Psoas muscle (tissue), 8 donors: ENCODE measurements around the gene COG5. TPM values are rescaled to one million over a fixed set of nuclear protein-coding genes. Genes with fewer than 3 reads are reported as not detected.
A peak's percentile ranks its signal among the peaks of the same experiment; 100 is the strongest.

ENCODE experiments used
- ATAC-seq, 4 donors: fragments of 200-7000 bp; cut with Tn5 transposase; one replicate each; pipeline ENCODE4 v1.9.1; 2020; ENCODE audit warnings: moderate library complexity in 3 of 4, mild to moderate bottlenecking in 2 of 4
- DNase-seq, 2 donors: peaks; one replicate each; pipeline ENCODE4 v3.0.0-alpha.2; 2020
- H3K27ac ChIP-seq: fragments of 200-600 bp; one replicate; pipeline ENCODE4 v1.8.0; 2022
- H3K27me3 ChIP-seq, 3 donors: fragments of 200-600 bp in 1 of 3; one replicate each; pipeline versions ENCODE4 v1.6.1 to v1.8.0; 2013 to 2022; ENCODE audit warnings: low read length in 2 of 3, mild to moderate bottlenecking in 2 of 3, moderate library complexity in 1 of 3; ENCODE audit not compliant: insufficient read depth in 3 of 3
- H3K36me3 ChIP-seq, 2 donors: fragments of 200-600 bp in 1 of 2; one replicate each; pipeline versions ENCODE4 v1.6.1 to v1.8.0; 2013 to 2022; ENCODE audit warnings: low read depth in 1 of 2, mild to moderate bottlenecking in 1 of 2, moderate library complexity in 1 of 2; ENCODE audit not compliant: insufficient read depth in 1 of 2
- H3K4me1 ChIP-seq: fragments of 200-600 bp; one replicate; pipeline ENCODE4 v1.8.0; 2022
- H3K4me3 ChIP-seq: fragments of 200-600 bp; one replicate; pipeline ENCODE4 v1.8.0; 2022; ENCODE audit warnings: mild to moderate bottlenecking
- H3K9me3 ChIP-seq: fragments of 200-600 bp; one replicate; pipeline ENCODE4 v1.8.0; 2022
- WGBS, 3 donors: extraction: QIAGEN DNeasy Blood & Tissue Kit; methylation state at CpG; one replicate each; pipeline versions ENCODE4 v1.1.6 to v1.1.7; 2013; 5-methylcytosine and 5-hydroxymethylcytosine counted together
- intact Hi-C, 2 donors: fragments of 100-400 bp; cut with DNase I; formaldehyde crosslinking; loops; one replicate each; pipeline versions ENCODE4 v1.11.0 to v1.14.2; 2022
- polyA plus RNA-seq, 3 donors: library from polyadenylated mRNA; stranded (reverse); fragments of 200-250 nt; gene quantifications; one replicate each; pipeline ENCODE4 v1.2.3, GENCODE V29; 2013
- total RNA-seq, 4 donors: library from RNA; stranded (reverse); fragmentation: NEBNext Ultra II Directional in 2 of 4; extraction: Animal tissue kit (Norgen Biotek cat#: 25700) in 2 of 4; gene quantifications; one replicate each; pipeline versions ENCODE4 v1.2.1 to v1.2.4, GENCODE V29; 2021 to 2023
- TF ChIP-seq, protein P1 (sequence below): fragments of 200-600 bp; IDR thresholded peaks from one replicate; pipeline ENCODE4 v1.8.0; 2022; ENCODE audit warnings: antibody characterized with exemption
- donor health status: healthy with polysubstance abuse.
- donor health status: DM: no; HTN: no; CAD: no; lungs with moderate emphysema.
- donor health status: Bipolar disorder and iron deficiency.
- donor health status: healthy.
- donor health status: DM: yes; HTN: yes; CAD: no.
- donor health status: DM: no; HTN: no; CAD: no.
- donor health status: DM: no; HTN: no; CAD: no.
- donor health status: DM: yes; HTN: yes; CAD: no.

The COG5 gene
- total and polyA plus RNA-seq, 7 donors = 4.8 to 35.1 (median 18.8) TPM

DNA sequence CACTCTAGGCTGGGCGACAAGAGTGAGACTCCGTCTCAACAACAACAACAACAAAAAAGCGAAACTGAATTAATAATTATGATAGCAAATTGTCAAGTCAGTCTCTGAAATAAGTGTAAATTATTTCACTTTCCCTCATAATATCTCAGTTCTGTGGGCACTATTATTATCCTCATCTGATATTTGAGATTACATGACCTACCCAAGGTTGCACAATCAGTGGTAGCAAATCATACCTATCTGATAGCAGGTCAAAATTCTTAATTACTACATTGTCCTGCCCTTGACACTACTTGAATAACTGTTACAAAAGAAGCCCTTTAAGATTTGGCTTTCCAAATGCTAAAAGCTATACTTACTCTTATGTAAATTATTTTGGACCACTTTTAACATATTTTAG is 209.1 kb downstream of the COG5 start:
- no peaks in the 10 kb centered on the region for H3K27me3 ChIP-seq
- H3K4me1 ChIP-seq = no peaks in the 10 kb centered on the region
- H3K4me3 ChIP-seq = no peak overlapping the region
- ATAC-seq = peak in 1 of 4 donors; percentile 39
- WGBS, 3 donors = 97 to 100% (median 97%) methylated on average over 3 of the region's 3 CpGs
- intact Hi-C loops = no loop called here
- H3K36me3 ChIP-seq = no peaks in the 10 kb centered on the region
- TF ChIP-seq, protein P1, sequence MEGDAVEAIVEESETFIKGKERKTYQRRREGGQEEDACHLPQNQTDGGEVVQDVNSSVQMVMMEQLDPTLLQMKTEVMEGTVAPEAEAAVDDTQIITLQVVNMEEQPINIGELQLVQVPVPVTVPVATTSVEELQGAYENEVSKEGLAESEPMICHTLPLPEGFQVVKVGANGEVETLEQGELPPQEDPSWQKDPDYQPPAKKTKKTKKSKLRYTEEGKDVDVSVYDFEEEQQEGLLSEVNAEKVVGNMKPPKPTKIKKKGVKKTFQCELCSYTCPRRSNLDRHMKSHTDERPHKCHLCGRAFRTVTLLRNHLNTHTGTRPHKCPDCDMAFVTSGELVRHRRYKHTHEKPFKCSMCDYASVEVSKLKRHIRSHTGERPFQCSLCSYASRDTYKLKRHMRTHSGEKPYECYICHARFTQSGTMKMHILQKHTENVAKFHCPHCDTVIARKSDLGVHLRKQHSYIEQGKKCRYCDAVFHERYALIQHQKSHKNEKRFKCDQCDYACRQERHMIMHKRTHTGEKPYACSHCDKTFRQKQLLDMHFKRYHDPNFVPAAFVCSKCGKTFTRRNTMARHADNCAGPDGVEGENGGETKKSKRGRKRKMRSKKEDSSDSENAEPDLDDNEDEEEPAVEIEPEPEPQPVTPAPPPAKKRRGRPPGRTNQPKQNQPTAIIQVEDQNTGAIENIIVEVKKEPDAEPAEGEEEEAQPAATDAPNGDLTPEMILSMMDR = no peak
- no peak overlapping the region for H3K27ac ChIP-seq
- no peaks in the 10 kb centered on the region for H3K9me3 ChIP-seq
- no peak for DNase-seq

DNA sequence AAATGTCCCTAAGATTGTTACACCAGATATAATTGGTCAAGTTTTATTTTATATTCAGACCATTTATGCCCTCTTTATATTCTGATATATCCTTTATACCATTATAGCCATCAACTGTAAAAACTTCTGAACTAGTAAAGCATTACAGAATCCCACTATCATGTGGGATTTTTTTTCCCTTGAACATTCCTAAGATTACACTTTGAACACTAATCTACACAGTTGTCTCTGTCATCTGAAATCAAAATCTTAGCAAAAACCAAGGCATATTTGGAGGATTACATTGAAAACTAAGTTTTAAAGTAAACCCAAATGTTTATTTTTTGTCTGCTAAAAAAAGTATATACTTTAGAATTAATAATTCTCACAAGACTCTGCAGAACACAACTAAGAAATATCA is 210.0 kb downstream of the COG5 start:
- no peaks in the 10 kb centered on the region for H3K27me3 ChIP-seq
- intact Hi-C loops = no loop called here
- H3K4me3 ChIP-seq = no peak overlapping the region
- ATAC-seq (no peak), DNase-seq (no peak)
- TF ChIP-seq, protein P1 = no peak
- H3K9me3 ChIP-seq = no peaks in the 10 kb centered on the region
- H3K36me3 ChIP-seq = no peaks in the 10 kb centered on the region
- H3K27ac ChIP-seq = no peak overlapping the region
- H3K4me1 ChIP-seq = no peaks in the 10 kb centered on the region

DNA sequence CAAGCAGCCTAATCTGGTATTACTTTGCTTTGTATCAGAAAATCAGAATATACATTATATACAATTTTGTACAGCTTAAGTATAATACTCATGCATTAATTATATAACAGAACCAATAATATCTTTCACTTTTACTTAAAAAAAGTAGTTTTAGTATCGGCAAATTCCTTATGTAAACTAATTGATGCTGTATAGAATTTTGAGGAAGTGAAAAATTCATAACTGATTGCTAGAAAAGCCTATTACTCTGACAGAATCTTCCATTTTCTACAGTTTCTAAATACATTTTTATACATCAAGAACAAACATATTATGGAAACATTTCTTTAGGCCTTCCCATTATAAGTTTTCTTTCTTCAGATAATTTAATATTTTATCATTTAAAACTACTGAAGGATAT is 217.8 kb downstream of the COG5 start:
- H3K4me3 ChIP-seq = no peak overlapping the region
- no peaks in the 10 kb centered on the region for H3K36me3 ChIP-seq
- no peaks in the 10 kb centered on the region for H3K27me3 ChIP-seq
- H3K27ac ChIP-seq = no peak overlapping the region
- DNase-seq = no peak
- H3K4me1 ChIP-seq = no peaks in the 10 kb centered on the region
- WGBS, 3 donors = 91 to 94% (median 92%) methylated on average over 1 of the region's 1 CpG
- ATAC-seq = no peak
- intact Hi-C loops = no loop called here
- TF ChIP-seq, protein P1 = no peak
- peaks cover 14% of the 10 kb centered on the region for H3K9me3 ChIP-seq

DNA sequence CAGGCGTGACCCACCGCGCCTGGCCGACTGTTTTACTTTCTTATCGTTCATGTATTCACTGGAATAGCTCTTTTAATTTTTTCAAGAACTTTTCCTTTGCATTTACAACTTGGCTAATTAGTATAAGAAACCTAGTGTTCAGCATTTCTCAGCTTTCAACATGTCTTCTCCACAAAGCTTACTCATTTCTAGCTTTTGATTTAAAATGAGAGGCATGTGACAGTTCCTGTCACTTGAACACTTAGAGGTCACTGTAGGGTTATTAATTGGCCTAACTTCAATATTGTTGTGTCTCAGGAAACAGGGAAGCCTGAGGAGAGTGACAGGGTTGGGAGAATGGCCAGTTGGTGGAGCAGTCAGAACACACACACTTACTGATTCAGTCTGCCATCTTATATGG is 218.9 kb downstream of the COG5 start:
- Histone ChIP-seq H3K9me3 (peaks cover 16% of the 10 kb centered on the region), H3K36me3 (no peaks in the 10 kb centered on the region), H3K27me3 (no peaks in the 10 kb centered on the region), H3K4me1 (no peaks in the 10 kb centered on the region), H3K27ac (no peak overlapping the region), H3K4me3 (no peak overlapping the region)
- DNase-seq = no peak
- intact Hi-C loops = no loop called here
- WGBS, 3 donors = 97 to 99% (median 98%) methylated on average over 5 of the region's 5 CpGs
- ATAC-seq = no peak
- TF ChIP-seq, protein P1 = no peak

DNA sequence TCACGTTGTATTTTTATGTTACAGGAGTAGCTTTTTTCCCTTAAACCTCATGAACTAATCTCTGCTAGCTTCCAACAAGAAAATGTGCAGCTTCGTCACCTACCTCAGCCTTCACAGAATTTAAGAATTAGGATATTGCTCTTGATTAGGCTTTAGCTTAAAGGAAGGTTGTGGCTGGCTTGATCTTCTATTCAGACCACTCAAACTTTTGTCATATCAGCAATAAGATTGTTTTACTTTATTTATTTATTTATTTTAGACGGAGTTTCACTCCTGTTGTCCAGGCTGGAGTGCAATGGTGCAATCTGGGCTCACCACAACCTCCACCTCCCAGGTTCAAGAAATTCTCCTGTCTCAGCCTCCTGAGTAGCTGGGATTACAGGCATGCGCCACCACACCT is 219.4 kb downstream of the COG5 start:
- no peaks in the 10 kb centered on the region for H3K4me1 ChIP-seq
- WGBS, 3 donors = 98 to 100% (median 99%) methylated on average over 4 of the region's 4 CpGs
- DNase-seq (no peak), ATAC-seq (no peak)
- TF ChIP-seq, protein P1 = no peak
- H3K9me3 ChIP-seq = peaks cover 16% of the 10 kb centered on the region
- H3K27ac ChIP-seq = no peak overlapping the region
- no peak overlapping the region for H3K4me3 ChIP-seq
- H3K27me3 ChIP-seq = no peaks in the 10 kb centered on the region
- no peaks in the 10 kb centered on the region for H3K36me3 ChIP-seq
- intact Hi-C loops = no loop called here
